ENCODE results near the gene RASA3. TPM values are rescaled to one million over a fixed set of nuclear protein-coding genes. Genes with fewer than 3 reads are reported as not detected.

The RASA3 gene, protein sequence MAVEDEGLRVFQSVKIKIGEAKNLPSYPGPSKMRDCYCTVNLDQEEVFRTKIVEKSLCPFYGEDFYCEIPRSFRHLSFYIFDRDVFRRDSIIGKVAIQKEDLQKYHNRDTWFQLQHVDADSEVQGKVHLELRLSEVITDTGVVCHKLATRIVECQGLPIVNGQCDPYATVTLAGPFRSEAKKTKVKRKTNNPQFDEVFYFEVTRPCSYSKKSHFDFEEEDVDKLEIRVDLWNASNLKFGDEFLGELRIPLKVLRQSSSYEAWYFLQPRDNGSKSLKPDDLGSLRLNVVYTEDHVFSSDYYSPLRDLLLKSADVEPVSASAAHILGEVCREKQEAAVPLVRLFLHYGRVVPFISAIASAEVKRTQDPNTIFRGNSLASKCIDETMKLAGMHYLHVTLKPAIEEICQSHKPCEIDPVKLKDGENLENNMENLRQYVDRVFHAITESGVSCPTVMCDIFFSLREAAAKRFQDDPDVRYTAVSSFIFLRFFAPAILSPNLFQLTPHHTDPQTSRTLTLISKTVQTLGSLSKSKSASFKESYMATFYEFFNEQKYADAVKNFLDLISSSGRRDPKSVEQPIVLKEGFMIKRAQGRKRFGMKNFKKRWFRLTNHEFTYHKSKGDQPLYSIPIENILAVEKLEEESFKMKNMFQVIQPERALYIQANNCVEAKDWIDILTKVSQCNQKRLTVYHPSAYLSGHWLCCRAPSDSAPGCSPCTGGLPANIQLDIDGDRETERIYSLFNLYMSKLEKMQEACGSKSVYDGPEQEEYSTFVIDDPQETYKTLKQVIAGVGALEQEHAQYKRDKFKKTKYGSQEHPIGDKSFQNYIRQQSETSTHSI
- total RNA-seq (2022; extraction: Qiagen RNA extraction; ENCODE audit: low read depth), result 11.8 to 15.2 TPM (median 13.7 TPM) in 5 replicates

DNA sequence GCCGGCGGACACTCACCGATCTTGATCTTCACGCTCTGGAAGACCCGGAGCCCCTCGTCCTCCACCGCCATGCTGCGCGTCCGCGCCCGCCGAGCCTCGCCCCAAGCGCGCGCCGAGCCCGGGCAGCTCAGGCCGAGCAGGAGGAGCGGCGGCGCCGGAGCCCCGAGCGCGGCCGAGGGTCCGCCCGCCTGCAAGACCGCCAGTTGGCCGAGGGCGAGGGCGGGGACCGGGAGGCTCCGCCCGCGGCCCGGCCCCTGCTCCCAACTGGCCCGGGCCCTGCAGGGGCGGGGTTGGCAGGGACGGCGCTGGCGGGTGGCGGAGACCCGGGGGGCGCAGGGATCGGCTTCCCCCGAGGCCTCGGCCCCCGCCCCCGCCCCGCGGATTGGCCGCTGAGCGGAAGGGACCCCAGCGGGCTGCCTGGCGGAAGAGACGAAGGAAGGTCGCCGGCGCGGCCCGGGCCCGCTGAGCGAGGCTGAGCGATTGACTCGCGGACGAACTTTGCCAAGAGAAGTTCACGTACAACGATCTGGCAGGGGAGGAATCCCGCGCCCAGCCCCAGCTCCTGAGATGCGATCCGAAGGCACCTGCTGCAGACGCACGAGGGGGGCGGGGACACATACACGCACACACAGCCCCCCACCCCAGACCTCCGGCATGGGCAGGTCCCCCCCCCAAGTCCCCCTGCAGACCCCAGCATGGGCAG is at the start of gene RASA3:
Gene RASA3 (minus strand): TSS at position 205 of the 703 bp plus-strand sequence. CDS start 134 bp downstream, at position 71.

DNA sequence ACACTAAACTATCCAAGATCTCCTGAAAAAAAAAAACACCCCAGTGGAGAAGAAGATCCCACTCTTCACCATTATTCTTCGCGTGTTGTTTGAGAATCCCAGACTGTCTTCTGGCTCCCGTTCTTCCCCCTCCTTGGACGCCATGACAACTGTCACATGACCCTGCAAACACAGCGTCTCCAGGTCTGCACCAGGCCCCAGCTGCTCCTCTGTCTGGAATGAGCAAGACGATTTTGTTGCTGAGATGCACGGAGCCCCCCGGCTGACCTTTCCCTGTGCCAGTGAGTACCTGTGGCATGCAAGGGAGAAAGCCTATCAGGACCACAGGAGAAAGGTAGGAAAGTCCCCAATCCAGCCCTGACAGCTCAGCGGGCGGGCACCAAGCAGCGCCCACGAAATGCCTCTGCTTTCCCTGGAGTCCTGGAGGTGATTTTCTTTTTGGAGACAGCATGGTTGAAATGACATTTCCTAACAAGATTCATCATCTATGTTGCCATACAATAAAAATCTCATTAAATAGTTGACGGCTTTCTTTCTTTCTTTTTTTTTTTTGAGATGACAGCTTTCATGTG is 46.8 kb upstream of the RASA3 start, which contains the start of gene CFAP97D2:
Gene CFAP97D2 (plus strand): TSS at position 171 of the 572 bp plus-strand sequence. CDS start 74 bp downstream, at position 245.

DNA sequence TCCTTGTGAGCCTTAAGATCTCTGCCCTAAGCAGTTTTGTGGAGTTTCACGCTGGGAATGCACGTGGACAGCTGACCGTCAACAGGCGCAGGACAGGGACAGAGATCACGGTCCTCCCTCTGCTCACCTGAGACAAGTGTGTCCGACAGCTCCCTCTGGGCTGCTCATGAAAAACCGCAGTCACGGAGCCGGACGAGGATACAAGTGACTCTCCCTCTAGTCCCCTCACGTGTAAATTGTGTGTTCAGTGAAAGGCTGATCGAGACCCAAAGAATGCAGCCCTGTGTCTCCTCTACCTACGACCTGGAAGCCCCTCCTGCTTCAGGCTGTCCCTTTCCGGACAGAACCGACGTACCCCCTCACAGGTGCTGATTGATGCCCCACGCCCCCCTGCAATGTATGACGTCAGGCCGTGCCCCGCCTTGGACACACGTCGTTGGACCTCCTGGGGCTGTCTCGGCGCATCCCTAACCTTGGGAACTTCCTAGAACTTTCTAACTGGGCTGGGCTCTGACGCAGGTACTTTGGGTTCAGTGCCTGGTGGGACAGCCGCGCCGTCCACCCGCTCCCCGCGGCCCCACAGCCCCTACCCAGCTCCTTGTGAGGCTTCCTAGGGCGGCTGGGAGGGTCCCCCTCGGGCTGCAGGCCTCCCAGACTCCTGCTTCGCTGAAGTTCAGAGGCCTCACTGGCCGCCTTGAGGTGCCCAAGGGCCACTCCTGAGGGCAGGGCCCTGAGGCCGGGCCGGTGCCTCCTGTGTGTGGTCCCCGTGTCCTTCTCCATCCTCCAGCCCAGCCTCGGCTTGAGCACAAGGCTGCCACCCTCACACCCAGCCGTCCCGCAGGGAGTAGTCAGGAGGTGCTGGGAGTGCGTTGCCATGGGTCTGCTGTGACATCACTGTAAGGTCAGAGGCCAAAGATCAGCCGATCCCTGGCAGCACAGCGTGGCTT is 158.9 kb downstream of the RASA3 start, which contains the start of gene C13orf46:
Gene C13orf46 (minus strand): TSS at position 859 of the 947 bp plus-strand sequence. CDS start 79 bp downstream, at position 780.

Other genes starting within 250 kb of the RASA3 start
- 0.16 to 0.24 TPM (median 0.22 TPM) in 5 replicates for gene C13orf46, start 158.5 kb downstream of the RASA3 start, total RNA-seq (2022; extraction: Qiagen RNA extraction; ENCODE audit: low read depth)
- gene CFAP97D2, start 46.6 kb upstream of the RASA3 start, total RNA-seq (2022; extraction: Qiagen RNA extraction; ENCODE audit: low read depth), result not detected in 5 replicates
- 36.5 to 44.2 TPM (median 38.8 TPM) in 5 replicates for gene CDC16, start 102.3 kb upstream of the RASA3 start, total RNA-seq (2022; extraction: Qiagen RNA extraction; ENCODE audit: low read depth)
- gene UPF3A, start 149.0 kb upstream of the RASA3 start, total RNA-seq (2022; extraction: Qiagen RNA extraction; ENCODE audit: low read depth), result 28.2 to 40.9 TPM (median 31.3 TPM) in 5 replicates
- gene CHAMP1, start 181.9 kb upstream of the RASA3 start, total RNA-seq (2022; extraction: Qiagen RNA extraction; ENCODE audit: low read depth), result 19.3 to 24.0 TPM (median 20.1 TPM) in 5 replicates